GM21367 (cell line): Measurements from ENCODE around the gene CUL4B.
"Not testable (repeated sequence)": the region's sequence is repeated elsewhere in the genome, so short reads cannot be mapped to it uniquely, and the experiment has no call there.

Experiments
- ATAC-seq: cut with Tn5 transposase; IDR thresholded peaks from one replicate; pipeline ENCODE4 v1.9.1; 2021; ENCODE audit not compliant: unreplicated experiment

Gene CUL4B

DNA sequence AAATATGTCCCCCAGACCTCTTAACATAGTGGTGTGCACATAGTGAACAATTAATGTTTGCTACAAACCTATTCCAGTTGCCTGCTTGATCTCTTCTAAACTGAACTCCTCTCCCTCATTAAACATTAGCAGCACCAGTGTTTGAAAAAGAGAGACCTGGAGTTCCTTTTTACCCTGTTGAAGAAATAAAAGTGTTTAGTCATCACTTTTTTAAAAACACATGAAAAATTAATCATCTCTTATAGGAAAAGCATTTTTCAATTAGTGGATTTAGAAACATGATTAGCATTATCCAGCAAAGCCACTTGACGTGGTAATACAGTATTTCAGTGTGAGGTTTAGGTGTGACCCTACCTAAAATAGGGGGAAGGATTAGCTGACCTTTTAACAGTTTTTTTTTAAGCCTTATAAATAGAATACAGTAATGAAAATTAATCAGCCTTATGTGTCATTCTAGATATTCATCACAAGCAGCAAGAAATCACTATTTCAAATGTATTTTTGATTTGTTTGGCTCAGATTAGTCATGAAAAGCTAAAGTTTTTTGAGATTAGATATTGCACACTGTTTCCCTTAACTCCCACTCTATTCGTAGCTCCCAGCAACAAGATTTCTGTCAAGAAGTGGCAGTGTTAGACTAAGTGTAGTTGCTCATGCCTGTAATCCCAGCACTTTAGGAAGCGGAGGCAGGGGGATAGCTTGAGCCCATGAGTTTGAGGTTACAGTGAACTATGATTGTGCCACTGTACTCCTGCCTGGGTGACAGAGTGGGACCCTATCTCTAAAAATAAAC lies 26.2 kb downstream of the CUL4B start:
- ATAC-seq: no peak

- no peak for ATAC-seq
These were observed 37.9 kb downstream of the CUL4B start for GRCh38 chrX:120522820-120523219.

DNA sequence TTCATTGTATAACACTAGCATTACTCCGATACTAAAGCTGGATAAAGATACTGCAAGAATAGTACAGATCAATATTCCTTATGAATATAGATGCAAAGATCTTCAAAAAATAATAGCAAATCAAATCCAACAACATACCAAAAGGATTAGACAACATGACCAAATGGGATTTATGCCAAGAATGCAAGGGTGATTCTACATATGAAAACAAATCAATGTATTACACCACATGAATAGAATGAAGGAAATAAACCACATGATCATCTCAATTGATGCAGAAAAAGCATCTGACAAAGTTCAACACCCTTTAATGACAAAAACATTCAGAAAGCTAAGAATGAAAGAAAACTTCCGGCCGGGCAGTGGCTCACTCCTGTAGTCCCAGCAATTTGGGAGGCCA lies 42.8 kb downstream of the CUL4B start:
- no peak for ATAC-seq

GRCh38 chrX:120514236-120514635 lies 46.5 kb downstream of the CUL4B start:
- ATAC-seq: no peak

DNA sequence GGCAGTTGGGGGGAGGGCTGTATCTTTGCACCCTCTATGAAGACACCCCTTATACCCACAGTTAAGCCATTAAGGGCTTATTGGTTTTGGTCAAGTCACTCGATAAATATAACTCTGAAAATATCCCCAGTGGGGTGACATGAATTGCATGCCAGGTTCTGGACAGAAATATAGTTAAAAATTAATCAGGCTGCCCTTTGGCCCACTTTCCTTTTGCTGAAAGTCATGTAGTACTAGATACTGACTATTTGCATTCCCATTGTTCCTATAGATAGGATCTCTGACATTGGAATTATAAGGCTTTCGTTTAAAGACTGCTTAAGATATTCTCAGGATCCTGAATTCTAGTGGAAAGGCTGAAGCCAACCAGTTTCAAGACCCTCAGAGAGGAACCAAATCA lies 48.1 kb downstream of the CUL4B start:
- ATAC-seq: no peak

- ATAC-seq: no peak
These were observed 48.5 kb downstream of the CUL4B start for GRCh38 chrX:120512222-120512621.

- ATAC-seq: no peak
These were observed 56.2 kb downstream of the CUL4B start for GRCh38 chrX:120504569-120504968.

DNA sequence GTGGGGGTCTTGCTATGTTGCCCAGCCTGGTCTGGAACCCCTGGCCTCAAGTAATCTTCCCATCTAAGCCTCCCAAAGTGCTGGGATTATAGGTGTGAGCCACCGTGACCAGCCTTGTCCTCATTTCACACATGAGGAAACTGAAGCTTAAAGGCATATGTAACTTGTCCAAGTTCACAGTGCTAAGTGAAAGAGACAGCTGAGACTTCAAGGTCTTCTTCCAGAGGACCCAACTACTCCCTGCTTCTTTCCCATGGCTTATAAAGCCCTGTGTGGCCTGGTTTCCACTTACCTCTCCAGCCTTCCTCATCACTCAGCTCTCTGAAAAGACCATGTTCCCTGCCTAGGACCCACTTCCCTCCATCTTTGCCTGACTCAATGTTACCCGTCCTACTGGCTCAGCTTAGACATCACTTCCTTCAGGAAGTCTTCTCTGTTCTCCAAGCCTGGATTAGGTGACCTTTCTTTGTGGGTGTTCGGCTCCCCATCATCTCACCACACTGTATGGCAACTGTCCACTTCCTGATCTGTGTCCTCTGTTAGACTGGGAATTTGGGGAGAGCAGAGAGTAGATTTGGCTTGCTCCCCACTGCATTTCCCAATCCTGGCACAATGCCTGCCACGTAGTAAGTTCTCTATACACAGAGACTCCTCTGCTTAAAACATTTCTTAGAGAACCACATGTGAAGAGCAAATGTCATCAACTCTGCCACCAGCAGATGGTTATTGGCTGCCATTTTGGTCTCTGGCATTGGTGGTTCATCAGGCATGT lies 61.3 kb downstream of the CUL4B start:
- ATAC-seq: no peak

GRCh38 chrX:120490119-120490518 lies 70.6 kb downstream of the CUL4B start:
- not testable (repeated sequence) for ATAC-seq

- ATAC-seq: no peak
These were observed 74.0 kb downstream of the CUL4B start for GRCh38 chrX:120486786-120487185.

DNA sequence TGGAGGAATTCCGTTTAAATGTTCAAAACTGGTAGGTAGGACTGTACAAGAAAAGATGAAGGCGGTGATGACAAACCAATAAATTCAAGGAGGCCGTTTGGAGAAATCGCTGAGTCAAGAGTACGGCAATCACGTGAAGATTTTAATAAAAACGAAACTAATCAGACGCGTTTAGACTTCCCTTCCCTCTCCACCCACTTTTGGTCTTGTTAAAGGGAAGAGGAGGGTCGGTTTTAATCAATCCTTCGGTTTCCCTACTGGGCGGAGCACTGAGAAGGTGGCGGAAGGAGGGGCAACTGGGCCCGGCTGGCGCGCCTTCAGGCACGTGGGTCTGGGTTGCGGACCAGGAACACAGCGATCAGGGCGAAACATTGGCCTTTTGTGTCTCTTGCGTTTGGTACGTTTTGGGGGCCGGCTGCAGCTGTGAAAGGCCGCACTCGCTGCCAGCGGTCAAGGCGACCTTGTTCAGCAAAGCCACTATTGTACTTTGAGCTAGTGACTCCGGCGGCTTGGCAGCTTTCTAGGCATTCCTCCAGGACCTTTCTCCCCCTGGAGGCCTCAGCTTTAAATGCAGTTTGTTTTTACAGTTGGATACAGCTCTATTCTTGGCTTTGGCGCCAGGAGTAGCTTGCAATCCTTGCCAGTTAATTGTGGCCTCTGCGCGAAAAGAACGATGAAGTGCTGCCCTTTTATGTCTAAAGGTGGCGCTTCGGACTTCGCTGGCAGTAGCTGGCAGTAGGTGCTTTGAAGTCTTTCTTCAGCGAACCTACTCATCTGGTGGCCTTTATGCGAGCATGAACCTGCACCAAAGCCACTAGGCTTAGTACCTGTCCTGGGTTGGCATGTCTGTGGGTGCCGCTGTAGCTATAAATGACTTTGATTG lies 74.9 kb downstream of the CUL4B start:
- ATAC-seq: peak; percentile 79

DNA sequence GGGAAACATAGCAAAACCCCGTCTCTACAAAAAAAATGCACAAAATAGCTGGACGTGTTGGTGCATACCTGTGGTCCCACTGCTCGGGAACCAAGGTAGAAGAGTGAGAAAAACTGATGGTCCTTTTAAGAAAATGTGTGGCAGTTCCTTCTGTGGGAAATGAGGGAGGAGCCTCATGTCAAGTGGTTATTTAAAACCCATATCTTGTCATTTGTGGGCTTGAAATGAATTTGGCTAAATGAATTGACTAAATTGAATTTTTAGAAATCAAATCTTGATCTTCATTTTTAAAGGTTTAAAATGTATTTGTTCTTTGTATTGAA lies 75.5 kb downstream of the CUL4B start:
- no peak for ATAC-seq

DNA sequence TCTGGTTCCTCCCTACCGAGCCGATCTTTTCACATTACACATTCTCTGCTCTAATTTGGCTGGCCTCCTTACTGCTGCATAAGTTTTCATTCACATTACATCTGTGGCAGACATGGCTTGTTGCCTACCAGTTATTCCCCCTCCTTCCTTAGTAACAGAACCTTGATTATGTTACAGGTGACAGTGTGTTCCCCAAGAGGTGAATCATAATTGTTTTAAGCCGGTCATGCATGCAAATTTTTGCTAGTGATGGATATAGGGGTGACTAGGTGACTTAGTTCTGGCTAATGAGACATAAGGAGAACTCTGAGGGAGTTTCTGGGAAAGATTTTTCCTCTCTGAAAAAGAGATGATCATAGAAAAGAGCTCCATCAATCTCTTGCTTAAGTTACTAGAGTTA lies 83.3 kb downstream of the CUL4B start:
- no peak for ATAC-seq

- no peak for ATAC-seq
These were observed 84.0 kb downstream of the CUL4B start for GRCh38 chrX:120476714-120477113.

GRCh38 chrX:120475447-120475846 lies 85.3 kb downstream of the CUL4B start:
- not testable (repeated sequence) for ATAC-seq
